ENCODE measurements around the gene ART1.
"Not testable (repeated sequence)": the region's sequence is repeated elsewhere in the genome, so short reads cannot be mapped to it uniquely, and the experiment has no call there.

Gene ART1

GRCh38 chr11:3632070-3632660 is 12.8 kb upstream of the ART1 start:
- no peak for DNase-seq

GRCh38 chr11:3635641-3636375 is 9.1 kb upstream of the ART1 start:
- DNase-seq: no peak

- no peak for DNase-seq
Observed at GRCh38 chr11:3637201-3637600, 7.7 kb upstream of the ART1 start.

- no peak for DNase-seq
Observed at GRCh38 chr11:3638513-3638912, 6.4 kb upstream of the ART1 start.

- no peak for DNase-seq
Observed at GRCh38 chr11:3639841-3640240, 5.1 kb upstream of the ART1 start.

GRCh38 chr11:3641191-3641590 is 3.7 kb upstream of the ART1 start:
- DNase-seq: no peak

GRCh38 chr11:3641701-3642070 is 3.2 kb upstream of the ART1 start, which contains the start of gene ART5:
Gene ART5 (minus strand): TSS chr11:3641992. CDS start chr11:3641862, 130 bp downstream.
- no peak for DNase-seq

- DNase-seq: peak; percentile 92
Observed at GRCh38 chr11:3642071-3642951, 2.6 kb upstream of the ART1 start.

GRCh38 chr11:3643102-3643546 is 1.8 kb upstream of the ART1 start:
- not testable (repeated sequence) for DNase-seq

- DNase-seq: no peak
Observed at GRCh38 chr11:3645552-3645951, 624 bp downstream of the ART1 start.

GRCh38 chr11:3648843-3649242 is 3.9 kb downstream of the ART1 start:
- not testable (repeated sequence) for DNase-seq

- DNase-seq: not testable (repeated sequence)
Observed at GRCh38 chr11:3649374-3649773, 4.4 kb downstream of the ART1 start.

- DNase-seq: not testable (repeated sequence)
Observed at GRCh38 chr11:3652514-3652913, 7.6 kb downstream of the ART1 start.

- DNase-seq: no peak
Observed at GRCh38 chr11:3655547-3655946, 10.6 kb downstream of the ART1 start.

GRCh38 chr11:3657331-3657730 is 12.4 kb downstream of the ART1 start:
- DNase-seq: not testable (repeated sequence)

GRCh38 chr11:3658252-3658651 is 13.3 kb downstream of the ART1 start:
- no peak for DNase-seq

- no peak for DNase-seq
Observed at GRCh38 chr11:3659595-3660515, 14.9 kb downstream of the ART1 start.

- no peak for DNase-seq
Observed at GRCh38 chr11:3660960-3661359, 16.0 kb downstream of the ART1 start.

- no peak for DNase-seq
Observed at GRCh38 chr11:3662856-3663255, 17.9 kb downstream of the ART1 start.

- DNase-seq: no peak
Observed at GRCh38 chr11:3664032-3664630, 19.2 kb downstream of the ART1 start.

GRCh38 chr11:3665336-3666022 is 20.6 kb downstream of the ART1 start:
- DNase-seq: no peak
